HFF-Myc (cell line): ENCODE data around the gene KISS1.
A peak's percentile ranks its signal among the peaks of the same experiment; 100 is the strongest.

Experiments
- DNase-seq: peaks from one replicate; pipeline ENCODE4 v3.0.0-alpha.2; 2011; ENCODE audit warnings: low read depth; ENCODE audit errors: extremely low read depth
- H3K4me3 ChIP-seq: replicated peaks from 2 replicates; pipeline ENCODE4 v1.5.1; 2011; ENCODE audit warnings: low read depth, mild to moderate bottlenecking, control low read depth, low read length
- TF ChIP-seq, protein P1 (sequence below): IDR thresholded peaks from 2 replicates; pipeline ENCODE4 v1.5.1; 2012; ENCODE audit warnings: mild to moderate bottlenecking, low read depth, low read length, control low read depth; ENCODE audit errors: missing control alignments

The KISS1 gene

DNA sequence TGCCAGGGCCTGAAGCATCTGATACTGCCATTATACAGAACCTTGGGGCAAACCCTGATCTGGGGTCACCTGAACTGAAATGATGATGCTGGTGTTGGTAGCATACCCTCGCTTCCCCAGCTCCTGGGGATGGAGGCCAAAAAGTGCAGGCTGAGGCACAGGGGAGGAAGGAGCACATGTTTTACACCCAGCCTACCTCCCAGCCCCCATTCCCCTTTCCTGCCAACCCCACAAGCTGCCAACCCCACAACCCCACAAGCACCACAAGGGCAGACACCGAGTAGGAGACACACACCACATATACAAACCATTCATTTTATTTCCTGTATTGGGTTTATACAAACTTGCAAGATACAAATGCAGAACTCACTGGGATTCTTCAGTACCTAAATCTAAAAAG, 22.3 kb upstream of the KISS1 start:
- TF ChIP-seq, protein P1, sequence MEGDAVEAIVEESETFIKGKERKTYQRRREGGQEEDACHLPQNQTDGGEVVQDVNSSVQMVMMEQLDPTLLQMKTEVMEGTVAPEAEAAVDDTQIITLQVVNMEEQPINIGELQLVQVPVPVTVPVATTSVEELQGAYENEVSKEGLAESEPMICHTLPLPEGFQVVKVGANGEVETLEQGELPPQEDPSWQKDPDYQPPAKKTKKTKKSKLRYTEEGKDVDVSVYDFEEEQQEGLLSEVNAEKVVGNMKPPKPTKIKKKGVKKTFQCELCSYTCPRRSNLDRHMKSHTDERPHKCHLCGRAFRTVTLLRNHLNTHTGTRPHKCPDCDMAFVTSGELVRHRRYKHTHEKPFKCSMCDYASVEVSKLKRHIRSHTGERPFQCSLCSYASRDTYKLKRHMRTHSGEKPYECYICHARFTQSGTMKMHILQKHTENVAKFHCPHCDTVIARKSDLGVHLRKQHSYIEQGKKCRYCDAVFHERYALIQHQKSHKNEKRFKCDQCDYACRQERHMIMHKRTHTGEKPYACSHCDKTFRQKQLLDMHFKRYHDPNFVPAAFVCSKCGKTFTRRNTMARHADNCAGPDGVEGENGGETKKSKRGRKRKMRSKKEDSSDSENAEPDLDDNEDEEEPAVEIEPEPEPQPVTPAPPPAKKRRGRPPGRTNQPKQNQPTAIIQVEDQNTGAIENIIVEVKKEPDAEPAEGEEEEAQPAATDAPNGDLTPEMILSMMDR = no peak
- no peak overlapping the region for H3K4me3 ChIP-seq
- no peak for DNase-seq

DNA sequence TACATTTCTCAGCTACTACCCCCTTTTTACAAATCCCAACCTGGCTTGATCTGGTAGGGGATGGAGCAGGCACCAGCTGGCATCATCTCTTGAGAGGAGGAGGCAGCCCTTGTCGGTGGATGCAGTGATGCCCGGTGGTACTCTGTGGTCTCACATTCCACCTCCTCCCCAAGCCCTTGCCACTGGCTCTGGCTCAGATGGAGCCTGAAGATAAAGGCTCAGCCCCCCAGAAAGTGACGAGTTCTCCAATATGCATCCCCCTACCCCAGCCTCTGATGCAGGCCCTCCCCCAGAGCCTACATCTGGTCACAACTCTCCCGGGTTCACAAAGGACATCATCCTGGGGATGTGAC, 21.3 kb upstream of the KISS1 start:
- TF ChIP-seq, protein P1 = no peak
- no peak overlapping the region for H3K4me3 ChIP-seq
- DNase-seq = no peak

DNA sequence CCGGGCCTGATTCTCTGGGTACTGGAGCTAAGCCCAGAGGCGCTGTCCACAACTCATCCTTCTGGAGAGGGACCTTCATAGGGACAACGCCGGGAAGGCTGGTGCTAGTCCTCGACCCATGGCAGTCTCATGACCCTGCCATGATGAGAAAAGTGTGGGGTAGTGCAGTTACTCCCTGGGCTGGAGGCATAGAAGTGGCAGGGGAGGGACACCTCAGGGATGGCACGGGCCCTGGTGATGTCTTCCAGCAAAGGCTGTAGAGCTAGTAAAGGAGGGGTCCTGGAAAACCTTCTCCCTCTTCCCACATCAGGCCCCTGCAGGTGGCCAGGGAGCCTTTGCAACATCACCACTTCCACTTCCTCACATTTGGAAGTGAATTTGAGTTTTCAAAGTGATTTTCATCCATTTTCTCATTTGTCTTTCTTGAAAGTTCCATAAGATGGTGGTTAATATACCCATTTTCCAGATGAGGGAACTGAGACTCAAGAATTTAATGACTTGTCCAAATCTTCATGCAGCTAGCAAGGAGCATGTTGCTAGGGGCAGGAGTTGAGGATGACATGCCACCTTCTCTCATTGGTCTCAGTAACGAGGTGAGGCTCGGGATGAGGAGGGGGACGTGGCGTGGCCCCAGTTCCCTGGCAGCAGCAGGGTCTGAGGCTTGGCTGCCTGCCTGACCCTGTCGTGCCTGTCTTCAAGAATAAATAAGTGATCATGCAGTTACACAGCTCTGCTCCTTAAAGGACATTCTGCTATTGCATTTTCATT, 20.8 kb upstream of the KISS1 start:
- H3K4me3 ChIP-seq = no peak overlapping the region
- TF ChIP-seq, protein P1 = no peak
- no peak for DNase-seq

DNA sequence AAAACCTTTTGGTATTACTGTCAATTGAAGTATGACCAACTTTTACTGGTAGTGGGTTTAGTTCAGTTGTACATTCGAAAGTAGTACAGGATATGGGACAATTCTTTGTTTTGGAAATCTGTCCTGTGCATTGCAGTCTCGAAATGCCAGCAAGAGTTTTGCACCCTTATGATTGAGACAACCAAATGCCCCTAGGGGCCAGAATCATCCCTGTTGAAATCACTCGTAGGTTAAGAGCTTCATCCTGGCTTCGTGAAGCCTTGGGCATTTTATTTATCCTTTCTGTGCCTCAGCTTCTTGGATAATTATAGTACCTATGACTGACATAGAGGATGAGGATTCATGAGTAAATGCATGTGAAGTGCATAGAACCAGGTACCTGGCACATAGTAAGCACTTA, 19.9 kb upstream of the KISS1 start:
- no peak overlapping the region for H3K4me3 ChIP-seq
- TF ChIP-seq, protein P1 = no peak
- no peak for DNase-seq

DNA sequence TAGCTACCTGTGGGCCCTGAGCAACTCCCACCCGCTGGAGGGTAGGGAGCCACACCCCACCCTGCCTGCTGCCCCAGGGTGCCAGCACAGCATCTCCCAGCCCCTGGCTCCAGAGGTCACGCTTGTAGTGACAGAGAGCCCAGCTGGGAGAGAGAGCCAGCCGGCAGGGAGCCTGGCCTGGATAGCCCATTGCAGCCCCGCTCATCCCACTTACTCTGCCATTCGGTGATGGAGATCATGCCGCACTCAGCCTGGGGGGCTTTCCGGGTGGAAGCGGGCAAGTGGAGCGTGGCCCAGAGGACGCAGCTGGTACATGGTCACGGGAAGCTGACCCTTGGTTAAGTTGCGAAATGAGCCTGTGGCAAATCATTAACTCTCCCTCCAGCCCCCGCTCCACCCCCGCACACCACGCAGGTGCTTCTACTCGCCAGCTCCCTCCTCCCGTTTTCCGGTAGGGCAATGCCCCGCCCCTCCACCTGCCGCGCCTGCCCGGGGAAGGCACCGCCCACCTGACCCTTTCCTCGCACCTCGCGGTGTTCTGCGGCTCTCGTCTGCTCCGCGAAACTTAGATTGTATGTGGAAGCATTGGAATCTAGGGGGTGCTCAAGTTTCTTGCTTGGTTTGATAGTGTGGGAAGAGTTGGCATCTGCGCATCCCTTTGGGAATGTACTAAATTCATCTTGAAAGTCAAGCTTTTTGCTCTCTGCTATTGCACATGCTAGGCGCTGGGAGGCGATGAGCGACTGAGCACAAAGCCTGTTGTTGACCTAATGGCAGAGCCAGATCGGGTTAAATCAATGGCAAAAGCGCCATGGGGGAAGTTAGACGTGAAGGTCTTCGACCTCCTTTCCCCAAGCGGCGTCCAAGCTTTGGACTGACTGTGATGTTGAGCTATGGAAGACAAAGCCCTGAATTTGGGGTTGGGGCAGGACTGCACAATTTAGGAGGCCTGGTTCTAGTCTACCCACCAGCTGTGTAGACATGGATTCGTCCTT, 17.7 kb upstream of the KISS1 start, which contains the start of gene GOLT1A:
TSS of gene GOLT1A (minus strand) at position 321 of the 995 bp plus-strand sequence. CDS start at position 239, 82 bp downstream.
- peak; percentile 60 for DNase-seq
- H3K4me3 ChIP-seq = no peak within 1 kb of the TSS
- TF ChIP-seq, protein P1 = peak; percentile 76

DNA sequence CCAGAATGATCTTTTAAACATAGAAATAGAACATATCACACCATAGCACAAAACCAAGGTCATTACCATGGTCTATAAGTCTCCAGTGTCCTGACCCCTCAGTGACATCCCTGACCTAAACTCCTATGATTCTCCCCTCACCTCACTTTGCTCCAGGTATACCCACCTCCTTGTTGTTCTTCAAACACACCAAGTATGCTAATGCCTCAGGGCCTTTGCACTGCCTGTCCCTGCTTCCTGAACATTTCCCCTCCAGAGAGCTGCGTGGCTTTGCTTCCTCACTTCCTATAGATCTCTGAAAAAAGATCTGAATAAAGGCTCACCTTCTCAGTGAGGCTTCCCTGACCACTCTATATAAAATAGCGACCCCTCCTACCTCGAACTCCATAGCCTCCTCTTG, 16.4 kb upstream of the KISS1 start:
- H3K4me3 ChIP-seq = no peak overlapping the region

More for the DNA sequence above, 16.4 kb upstream of the KISS1 start:
- TF ChIP-seq, protein P1 = no peak
- DNase-seq = no peak
